ENCODE data around the gene SYNE1.
"Not testable (repeated sequence)": the region's sequence is repeated elsewhere in the genome, so short reads cannot be mapped to it uniquely, and the experiment has no call there.

SYNE1 gene

DNA sequence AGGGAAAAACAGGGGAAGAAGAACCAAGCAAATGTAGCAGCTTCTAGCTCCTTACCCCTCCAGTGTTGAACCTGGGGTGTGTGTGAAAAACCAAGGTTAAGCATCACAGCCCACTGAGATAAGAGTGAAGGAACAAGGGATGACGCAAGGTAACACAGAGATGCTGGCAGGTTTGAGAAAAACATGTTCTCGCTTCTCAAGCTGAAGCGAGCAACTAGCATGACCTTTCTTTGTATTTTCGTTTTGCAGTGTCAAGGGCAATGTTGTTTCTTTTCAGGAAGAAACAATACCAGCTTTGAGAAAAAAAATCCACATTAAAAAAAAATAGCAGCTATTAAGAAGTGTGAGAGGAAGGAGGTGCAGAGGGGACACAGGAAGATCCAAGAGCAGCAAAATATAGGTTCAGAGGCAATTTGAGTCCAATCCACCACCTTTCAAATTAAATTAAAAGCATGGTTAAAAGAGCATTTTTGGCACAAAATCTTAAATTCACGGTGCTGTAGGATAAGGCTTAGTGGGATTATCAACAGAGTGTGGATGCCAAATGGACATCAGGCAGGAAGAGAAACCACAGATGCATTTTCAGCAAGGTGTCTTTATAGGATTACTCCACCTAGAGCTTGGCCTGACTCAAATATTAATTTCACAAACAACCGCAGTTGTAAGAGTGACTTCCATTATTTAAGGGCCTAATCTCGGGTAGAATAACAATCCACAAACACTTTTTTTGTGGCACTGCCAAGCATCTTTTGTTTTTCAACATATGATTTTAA is 70.9 kb downstream of the SYNE1 start:
- DNase-seq (ENCODE audit: low spot score), result no peak

DNA sequence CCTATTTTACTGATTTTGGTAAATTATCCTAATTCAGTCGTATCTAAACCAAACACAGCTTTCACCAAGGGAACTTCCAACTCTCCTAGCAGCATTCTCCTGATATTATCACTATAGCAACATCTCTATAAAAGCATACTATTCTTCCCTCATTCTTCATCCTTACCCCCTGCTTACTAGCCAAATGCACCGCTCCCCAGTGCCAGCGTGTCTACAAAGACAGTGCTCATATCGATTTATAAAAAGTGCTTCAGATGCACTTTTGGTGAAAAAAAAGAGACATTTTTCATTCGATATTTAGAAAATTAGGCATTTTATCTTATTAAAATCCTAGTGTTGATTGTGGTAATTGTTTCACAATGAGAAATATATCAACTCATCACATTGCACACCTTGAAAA is 74.0 kb downstream of the SYNE1 start:
- DNase-seq (ENCODE audit: low spot score), result no peak

DNA sequence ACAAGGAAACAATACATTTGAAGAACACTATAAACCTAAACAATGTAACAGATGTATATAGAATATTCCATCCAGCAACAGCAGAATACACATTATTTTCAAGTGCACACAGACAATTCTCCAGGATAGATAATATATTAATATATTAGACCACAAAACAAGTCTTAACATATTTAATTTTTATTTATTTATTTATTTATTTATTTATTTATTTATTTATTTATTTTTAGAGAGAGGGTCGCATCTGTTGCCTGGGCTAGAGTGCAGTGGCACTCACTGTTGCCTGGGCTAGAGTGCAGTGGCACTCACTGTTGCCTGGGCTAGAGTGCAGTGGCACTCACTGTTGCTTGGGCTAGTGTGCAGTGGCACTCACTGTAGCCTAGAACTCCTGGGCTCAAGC is 78.4 kb downstream of the SYNE1 start:
- DNase-seq (ENCODE audit: low spot score), result not testable (repeated sequence)

DNA sequence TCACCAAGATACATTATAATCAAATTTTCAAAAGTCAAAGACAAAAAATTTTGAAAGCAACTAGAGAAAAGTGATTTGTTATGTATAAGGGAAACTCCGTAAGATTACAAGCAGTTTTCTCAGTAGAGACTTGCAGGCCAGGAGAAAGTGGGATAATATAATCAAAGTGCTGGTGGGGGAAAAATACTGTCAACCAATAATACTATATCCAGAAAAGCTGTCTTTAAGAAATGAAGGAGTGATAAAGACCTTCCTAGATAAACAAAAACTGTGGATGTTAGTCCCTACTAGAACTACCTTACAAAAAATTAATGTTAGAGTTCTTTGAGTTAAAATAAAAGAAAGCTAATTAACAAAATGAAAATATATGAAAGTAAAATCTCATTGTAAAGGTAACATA is 79.7 kb downstream of the SYNE1 start:
- no peak for DNase-seq (ENCODE audit: low spot score)

DNA sequence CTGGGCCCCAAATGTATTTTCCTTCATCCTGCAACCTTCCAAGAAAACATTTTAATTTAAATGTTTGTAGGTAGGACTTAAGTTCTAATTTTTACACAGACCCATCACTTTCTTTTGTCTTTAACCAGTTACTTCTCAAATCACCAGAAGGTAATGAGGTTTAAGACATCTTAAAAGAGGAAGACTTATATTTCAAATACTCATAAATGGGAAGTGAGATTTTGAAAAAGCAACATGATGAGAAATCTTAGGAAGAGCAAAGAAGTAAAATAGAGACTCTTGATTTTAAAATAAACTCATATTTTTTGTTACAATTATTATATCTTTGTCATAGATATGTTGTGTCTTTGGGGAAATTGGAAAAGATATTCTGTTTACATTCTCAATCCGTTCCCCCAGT is 82.3 kb downstream of the SYNE1 start:
- DNase-seq (ENCODE audit: low spot score), result no peak

DNA sequence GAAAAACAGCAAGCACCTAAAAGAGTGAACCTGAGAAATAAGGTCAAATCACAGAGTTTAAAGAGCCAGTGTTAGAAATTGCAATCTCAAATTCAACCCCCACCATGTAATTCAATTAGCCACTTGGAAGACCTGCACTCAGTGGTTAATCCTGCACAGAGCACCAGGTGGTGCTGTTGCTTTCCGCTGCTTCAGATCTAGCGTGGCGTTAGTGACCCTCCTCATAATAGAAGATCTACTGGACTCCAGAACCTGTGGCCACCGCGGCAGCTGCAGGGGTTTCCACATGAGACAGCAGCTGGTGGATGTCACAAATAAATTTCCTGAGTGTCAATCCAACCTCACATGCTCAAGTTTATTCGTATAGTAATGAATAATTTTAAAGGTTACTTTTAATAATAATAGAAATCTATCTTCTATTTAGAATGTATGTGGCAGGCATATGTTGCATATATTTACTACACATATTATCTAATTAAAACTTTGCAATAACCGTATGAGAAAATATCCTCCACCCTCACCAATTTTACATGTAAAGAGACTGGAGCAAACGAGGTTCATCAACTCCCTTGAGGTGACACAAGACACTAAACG is 84.4 kb downstream of the SYNE1 start:
- DNase-seq (ENCODE audit: low spot score), result peak; percentile 72

DNA sequence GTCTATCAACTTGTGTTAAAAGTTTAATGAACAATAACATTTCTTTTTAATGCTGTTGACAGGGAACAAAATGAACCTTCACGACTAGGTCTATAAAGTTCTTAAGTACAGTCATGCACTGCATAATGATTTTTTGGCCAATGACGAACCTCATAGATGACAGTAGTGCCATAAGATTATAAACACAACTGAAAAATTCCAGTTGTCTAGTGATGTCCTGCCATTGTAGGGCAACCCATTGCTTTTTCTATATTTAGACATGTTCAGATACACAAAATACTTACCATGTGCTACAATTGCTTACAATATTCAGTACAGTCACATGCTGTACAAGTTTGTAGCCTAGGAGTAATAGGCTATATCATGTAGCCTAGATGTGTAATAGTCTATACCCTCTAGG is 93.6 kb downstream of the SYNE1 start:
- DNase-seq (ENCODE audit: low spot score), result no peak

DNA sequence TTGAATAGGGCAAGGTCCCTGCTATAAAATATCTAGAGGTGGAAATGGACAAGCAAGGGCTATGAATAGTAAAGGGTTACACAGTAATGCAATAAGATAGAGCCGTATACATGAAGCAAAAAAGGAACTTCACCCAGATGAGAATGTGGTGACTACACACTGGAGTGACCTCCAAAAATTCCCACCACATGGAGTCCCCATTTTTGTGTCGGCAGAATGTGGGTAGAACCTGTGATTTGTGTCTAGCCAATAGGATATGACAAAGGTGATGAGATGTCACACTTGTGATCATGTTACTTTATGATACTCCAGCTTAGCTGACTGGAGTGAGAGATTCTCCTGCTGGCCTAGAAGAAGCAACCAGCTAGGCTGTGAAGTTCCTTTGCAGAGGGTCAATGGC is 96.8 kb downstream of the SYNE1 start:
- DNase-seq (ENCODE audit: low spot score), result no peak

DNA sequence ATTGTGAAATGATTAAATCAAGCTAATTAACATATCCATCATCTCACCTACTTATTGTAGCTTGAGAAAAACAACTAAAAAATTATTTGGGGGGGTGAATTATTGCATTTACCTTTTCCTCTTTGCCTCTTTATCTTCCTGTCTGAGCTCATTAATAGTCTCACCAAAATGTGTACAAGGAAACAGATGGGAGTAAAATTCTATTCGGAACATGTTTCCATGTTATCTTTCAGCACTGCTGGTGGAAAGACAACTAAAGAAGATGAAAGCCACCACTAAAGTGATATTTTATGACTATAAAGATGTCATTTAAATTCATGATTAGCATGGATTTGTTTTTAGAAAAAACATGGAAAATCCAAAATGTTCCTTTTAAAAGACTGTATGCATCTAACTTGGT is 102.6 kb downstream of the SYNE1 start:
- no peak for DNase-seq (ENCODE audit: low spot score)

DNA sequence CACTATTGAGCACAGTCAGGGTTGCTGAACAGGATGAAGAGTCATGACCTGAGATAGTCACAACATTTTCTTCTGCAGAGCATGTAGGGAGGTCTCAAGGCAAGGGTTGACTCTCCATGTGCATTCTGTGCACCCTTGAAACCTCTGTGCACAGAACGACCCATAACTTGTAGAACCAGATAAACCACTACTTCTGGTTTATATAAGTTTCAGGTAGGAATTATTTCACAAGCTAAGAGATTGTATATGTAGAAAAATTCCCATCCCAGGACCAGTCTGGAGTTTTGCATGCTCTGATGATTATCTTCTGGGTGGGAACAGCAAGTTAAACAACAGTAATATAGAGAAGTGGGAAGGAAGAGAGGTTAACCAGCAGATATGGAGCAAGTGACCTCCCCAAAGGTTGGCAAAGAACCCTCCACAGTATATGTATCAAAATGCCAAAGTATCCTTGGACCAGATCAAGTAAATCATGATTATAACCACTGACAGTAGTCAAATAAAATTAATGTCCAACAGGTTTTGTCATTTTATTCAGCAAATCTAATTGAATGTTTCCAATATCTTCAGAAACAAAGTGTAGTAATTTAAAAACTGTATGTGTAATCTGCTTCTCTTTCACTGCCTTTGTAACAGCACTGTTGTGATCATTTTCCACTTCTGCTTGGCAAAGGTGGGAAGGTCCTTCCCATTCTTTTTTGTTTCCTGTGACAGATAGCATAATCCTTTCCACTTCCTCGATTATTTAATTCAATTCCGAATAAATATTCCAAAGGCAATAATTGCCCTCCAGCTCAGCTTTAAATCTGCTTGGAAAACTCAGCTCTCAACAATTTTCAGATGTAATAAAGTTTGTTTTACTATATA is 104.4 kb downstream of the SYNE1 start:
- no peak for DNase-seq (ENCODE audit: low spot score)

DNA sequence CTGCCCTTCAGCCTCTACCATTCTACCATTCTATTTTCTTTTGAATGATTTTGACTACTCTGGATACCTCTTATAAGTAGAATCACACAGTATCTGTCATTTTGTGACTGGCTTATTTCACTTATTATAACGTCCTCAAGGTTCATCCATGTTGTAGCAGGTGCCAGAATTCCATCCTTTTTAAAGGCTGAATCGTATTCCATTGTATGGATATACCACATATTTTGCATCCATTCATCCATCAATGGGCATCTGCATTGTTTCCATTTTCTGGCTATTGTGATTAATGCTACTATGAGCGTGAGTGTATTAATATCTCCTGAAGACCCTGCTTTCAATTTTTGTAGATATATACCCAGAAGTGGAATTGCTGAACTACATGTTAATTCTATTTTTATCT is 105.5 kb downstream of the SYNE1 start:
- DNase-seq (ENCODE audit: low spot score), result no peak

DNA sequence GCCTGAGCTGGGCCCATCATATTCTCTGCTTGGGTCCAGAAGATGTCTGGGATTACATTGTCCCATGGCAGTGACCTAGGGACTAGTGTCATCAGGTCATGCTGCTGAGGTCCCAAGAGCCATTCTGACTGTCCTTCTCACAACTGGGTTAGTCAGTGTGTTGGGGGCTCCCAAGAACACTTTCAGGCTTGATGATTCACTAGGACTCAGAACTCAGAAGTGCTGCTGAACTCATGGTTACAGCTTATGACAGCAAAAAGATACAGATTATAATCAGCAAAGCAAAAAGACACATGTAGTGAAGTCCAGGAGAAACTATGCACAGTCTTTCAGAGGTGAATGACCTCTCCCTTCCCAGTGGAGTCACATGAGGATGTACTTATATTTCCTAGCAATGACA is 107.8 kb downstream of the SYNE1 start:
- DNase-seq (ENCODE audit: low spot score), result no peak

DNA sequence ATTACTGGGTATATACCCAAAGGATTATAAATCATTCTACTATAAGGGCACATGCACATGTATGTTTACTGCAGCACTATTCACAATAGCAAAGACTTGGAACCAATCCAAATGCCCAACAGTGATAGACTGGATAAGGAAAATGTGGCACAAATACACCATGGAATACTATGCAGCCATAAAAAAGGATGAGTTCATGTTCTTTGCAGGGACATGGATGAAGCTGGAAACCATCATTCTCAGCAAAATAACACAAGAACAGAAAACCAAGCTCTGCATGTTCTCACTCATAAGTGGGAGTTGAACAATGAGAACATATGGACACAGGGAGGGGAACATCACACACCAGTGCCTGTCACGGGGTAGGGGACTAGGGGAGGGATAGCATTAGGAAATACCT is 123.0 kb downstream of the SYNE1 start:
- not testable (repeated sequence) for DNase-seq (ENCODE audit: low spot score)

DNA sequence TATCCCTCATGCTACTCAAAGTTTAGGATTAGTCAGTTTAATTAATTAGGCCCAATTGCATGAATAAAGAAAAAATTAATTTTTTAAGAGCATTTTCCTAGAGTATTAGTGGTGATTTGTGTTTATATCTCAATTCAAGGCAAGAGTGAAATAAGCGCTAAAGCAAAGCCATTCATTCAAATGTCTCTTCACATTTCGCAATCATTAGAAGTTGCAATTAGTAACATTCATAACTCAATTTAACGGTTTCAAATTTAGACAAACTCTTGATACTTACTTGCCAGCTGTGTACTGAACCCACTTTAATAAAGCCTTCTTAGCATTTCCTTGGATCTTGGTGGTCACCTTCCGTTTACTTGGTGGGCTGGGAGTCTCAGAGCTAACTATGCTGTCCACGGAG is 127.2 kb downstream of the SYNE1 start:
- DNase-seq (ENCODE audit: low spot score), result no peak

DNA sequence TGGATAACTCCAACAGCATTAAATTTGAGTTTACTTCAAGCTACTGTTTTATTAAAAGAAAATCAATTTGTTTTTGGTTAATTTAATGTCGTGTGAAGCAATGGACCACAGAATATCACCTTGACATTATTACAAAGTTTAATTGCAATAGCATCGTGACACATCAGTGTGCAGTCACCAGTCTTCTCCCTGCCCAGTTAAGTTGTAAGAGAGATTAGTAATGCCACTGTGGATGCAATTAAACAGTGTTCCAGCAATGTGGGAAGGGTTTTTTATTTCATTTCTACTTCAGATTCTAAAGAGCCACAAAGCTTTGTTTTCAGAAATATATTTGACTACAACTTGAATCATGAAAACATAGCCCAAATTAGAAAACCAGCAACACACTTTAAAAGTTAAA is 128.7 kb downstream of the SYNE1 start:
- DNase-seq (ENCODE audit: low spot score), result no peak

DNA sequence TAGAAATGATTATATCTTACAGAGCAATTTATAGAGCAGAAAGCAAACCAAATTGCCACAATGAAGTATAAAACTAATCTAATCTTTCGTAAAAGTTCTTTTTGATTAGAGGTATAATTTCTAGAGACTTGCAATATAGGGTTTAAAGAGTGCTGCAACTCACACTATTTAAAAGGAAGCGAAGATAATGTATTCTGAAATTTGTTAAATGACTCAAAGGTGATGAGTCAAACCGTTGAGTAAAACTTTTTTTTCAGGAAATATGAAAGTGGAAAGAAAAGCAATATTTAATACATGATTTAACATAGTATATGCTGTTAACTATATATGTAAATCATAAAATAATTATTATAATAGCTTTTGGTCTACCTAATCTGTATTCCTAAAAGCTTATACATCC is 133.6 kb downstream of the SYNE1 start:
- no peak for DNase-seq (ENCODE audit: low spot score)

DNA sequence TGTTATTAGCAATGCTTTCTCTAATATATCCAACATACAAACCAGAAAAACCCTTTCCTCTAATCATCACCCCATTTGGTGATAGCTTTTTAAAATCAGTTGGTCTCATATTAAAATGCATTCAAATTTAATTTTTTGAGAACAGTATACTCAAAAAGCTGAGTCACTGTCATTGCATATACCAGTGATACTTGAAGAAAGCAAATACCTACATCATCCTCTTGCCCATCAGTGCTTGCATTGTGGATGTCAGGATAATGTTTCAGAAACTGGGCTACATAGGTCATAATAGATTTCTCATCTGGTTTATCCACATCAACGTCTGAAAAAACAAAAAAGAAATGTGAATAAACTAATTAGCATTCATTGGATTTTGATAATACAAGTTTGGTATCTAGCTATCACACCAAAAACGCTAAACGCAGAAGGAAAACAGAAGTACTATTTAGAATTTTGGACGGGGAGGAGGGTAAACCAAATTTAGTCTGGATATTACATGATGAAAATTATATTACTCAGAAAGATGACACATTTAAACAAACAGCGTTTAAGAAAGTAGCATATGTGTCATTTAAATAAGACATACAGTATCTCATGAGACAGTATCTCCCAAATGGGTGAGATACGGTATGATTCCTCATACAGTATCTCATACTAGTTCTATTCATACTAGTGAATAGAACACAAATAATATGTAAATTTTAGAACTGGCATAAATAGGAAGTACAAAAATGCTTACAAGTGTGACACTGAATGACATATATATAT is 134.6 kb downstream of the SYNE1 start:
- no peak for DNase-seq (ENCODE audit: low spot score)

DNA sequence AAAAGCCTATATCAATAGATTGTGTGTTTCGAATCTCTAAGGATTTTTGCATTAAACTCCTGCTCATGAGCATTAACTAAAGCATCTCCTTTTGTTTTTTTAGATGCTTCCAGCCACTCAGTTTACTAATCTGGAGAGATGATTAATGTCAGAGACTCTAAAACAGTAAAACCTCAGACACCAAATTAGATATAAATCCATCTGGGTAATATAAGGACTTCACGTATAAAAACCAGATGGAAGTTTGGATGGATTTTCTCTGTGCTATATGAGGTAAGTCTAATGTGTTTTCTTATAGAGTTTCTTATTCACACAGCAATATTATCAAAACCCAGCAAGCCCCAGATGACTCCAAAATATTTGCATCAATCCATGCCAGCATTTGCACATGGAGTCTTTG is 137.2 kb downstream of the SYNE1 start:
- DNase-seq (ENCODE audit: low spot score), result no peak

DNA sequence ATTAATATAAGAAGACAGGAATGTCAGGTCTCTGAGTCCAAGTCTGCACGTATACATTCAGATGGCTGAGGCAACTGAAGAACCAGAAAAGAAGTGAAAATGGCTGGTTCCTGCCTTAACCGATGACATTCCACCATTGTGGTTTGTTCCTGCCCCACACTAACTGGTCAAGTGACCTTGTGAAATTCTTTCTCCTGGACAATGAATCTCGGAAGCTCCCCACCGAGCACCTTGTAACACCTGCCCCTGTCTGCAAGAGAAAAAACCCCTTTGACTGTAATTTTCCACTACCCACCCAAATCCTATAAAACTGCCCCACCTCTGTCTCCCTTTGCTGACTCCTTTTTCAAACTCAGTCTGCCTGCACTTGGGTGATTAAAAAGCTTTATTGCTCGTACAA is 140.4 kb downstream of the SYNE1 start:
- DNase-seq (ENCODE audit: low spot score), result no peak

DNA sequence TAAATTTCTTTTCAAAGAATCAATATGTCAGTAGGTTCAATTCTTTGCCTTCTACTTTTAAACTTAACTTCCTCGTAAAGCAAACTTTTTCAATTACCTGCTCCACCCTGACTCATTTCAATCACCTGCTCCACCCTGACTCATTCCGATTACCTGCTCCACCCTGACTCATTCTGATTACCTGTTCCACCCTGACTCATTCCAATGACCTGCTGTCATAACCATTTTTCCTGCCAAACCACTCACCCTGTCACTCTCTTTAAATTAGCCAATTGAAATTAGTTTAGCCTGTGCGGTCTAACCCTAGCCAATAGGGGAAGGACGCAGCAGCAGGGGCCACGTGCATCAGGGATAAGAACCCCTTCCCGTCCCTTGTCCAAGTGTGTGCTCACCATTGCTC is 141.7 kb downstream of the SYNE1 start:
- DNase-seq (ENCODE audit: low spot score), result not testable (repeated sequence)

DNA sequence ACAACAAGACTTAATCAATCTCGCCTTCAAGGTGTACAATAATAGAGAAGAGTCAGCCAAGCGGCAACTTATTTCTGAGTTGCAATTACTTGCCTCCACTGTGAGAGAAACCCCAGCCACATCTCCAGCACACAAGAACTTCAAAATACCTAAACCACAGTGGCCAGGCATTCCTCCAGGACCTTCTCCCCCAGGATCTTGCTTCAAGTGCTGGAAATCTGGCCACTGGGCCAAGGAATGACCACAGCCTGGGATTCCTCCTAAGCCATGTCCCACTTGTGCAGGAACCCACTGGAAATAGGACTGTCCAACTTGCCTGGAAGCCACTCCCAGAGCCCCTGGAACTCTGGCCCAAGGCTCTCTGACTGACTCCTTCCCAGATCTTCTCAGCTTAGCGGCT is 144.9 kb downstream of the SYNE1 start:
- DNase-seq (ENCODE audit: low spot score), result not testable (repeated sequence)

DNA sequence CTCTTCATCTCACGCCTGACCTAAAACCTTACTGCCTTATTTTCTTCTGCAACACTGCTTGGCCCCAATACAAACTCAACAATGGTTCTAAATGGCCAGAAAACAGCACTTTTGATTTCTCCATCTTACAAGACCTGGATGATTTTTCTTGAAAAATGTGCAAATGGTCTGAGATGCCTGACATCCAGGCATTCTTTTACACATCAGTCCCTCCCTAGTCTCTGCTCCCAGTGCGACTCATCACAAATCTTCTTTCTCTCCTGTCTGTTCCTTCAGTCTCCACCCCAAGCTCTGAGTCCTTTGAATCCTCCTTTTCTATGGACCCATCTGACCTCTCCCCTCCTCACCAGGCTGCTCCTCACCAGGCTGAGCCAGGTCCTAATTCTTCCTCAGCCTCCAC is 145.7 kb downstream of the SYNE1 start:
- DNase-seq (ENCODE audit: low spot score), result not testable (repeated sequence)
